Endodermal cell (in vitro differentiated cells): ENCODE data around the gene CD6. TPM values are rescaled to one million over a fixed set of nuclear protein-coding genes. Genes with fewer than 3 reads are reported as not detected.
"Not testable (repeated sequence)": the region's sequence is repeated elsewhere in the genome, so short reads cannot be mapped to it uniquely, and the experiment has no call there.

Experiments
- DNase-seq: peaks from one replicate; pipeline ENCODE4 v3.0.0-alpha.2; 2017
- H3K27ac ChIP-seq: 2 replicates; pipeline ENCODE4 v1.5.1; 2013; ENCODE audit warnings: mild to moderate bottlenecking, low read depth, low read length, moderate library complexity
- H3K27me3 ChIP-seq: 2 replicates; pipeline ENCODE4 v1.6.1; 2013; ENCODE audit warnings: mild to moderate bottlenecking, low read length, moderate library complexity; ENCODE audit not compliant: insufficient read depth, control insufficient read depth, poor library complexity, severe bottlenecking
- H3K36me3 ChIP-seq: 2 replicates; pipeline ENCODE4 v1.7.0; 2013; ENCODE audit warnings: mild to moderate bottlenecking, low read length, moderate library complexity; ENCODE audit not compliant: control insufficient read depth, insufficient read depth
- H3K4me1 ChIP-seq: one replicate; pipeline ENCODE4 v1.7.0; 2013; ENCODE audit warnings: low read length; ENCODE audit not compliant: control insufficient read depth, insufficient read depth
- H3K4me3 ChIP-seq: 2 replicates; pipeline ENCODE4 v1.5.1; 2013; ENCODE audit warnings: mild to moderate bottlenecking, low read length, moderate library complexity
- H3K9ac ChIP-seq: 2 replicates; pipeline ENCODE4 v1.6.1; 2013; ENCODE audit warnings: mild to moderate bottlenecking, low read length, moderate library complexity; ENCODE audit not compliant: poor library complexity, severe bottlenecking; ENCODE audit errors: extremely low read depth
- H3K9me3 ChIP-seq: 2 replicates; pipeline ENCODE4 v1.6.1; 2013; ENCODE audit warnings: mild to moderate bottlenecking, low read length, moderate library complexity; ENCODE audit not compliant: control insufficient read depth
- H3K27ac Mint-ChIP-seq: 2 replicates; pipeline ENCODE4 v1.8.0; 2020; ENCODE audit warnings: mixed read lengths
- H3K27me3 Mint-ChIP-seq: 2 replicates; pipeline ENCODE4 v1.8.0; 2021; ENCODE audit warnings: mild to moderate bottlenecking, mixed read lengths; ENCODE audit not compliant: insufficient read depth
- H3K36me3 Mint-ChIP-seq: 2 replicates; pipeline ENCODE4 v1.8.0; 2020; ENCODE audit warnings: low read depth, mixed read lengths
- H3K4me1 Mint-ChIP-seq: 2 replicates; pipeline ENCODE4 v1.8.0; 2020; ENCODE audit warnings: mixed read lengths
- H3K4me3 Mint-ChIP-seq: 2 replicates; pipeline ENCODE4 v1.8.0; 2020; ENCODE audit warnings: mild to moderate bottlenecking, moderate library complexity, mixed read lengths
- H3K9me3 Mint-ChIP-seq: 2 replicates; pipeline ENCODE4 v1.8.0; 2020; ENCODE audit warnings: mild to moderate bottlenecking, mixed read lengths
- CTCF ChIP-seq: fragments of 200-600 bp; sonication (generic); conservative IDR thresholded peaks from 2 replicates; pipeline ENCODE4 v1.5.0; 2021; ENCODE audit warnings: antibody characterized with exemption, mild to moderate bottlenecking
- WGBS, 2 experiments: methylation state at CpG; one replicate each; pipeline versions ENCODE4 v1.1.5 to v1.1.7; 2013; ENCODE audit warnings: missing lambda C conversion rate in 2 of 2, mixed read lengths in 1 of 2; ENCODE audit not compliant: insufficient coverage in 1 of 2, insufficient read length in 1 of 2; 5-methylcytosine and 5-hydroxymethylcytosine counted together
- total RNA-seq, 2 donors: library from RNA; stranded (reverse); fragmentation: NEBNext Ultra II Directional in 1 of 2; extraction: Animal tissue kit (Norgen Biotek cat#: 25700) in 1 of 2; gene quantifications; 2 replicates in 1 of 2; 3 replicates in 1 of 2; pipeline ENCODE4 v1.2.1, GENCODE V29; 2021

The CD6 gene
- total RNA-seq, 2 donors from 2014 or later = 1.5 to 1.6 TPM

GRCh38 chr11:61062181-61062930 is 90.9 kb downstream of the CD6 start:
- Histone ChIP-seq H3K27me3 (no peaks in the 10 kb centered on the region), H3K27ac (no peak overlapping the region), H3K9ac (no peak overlapping the region), H3K9me3 (no peaks in the 10 kb centered on the region), H3K36me3 (no peaks in the 10 kb centered on the region), H3K4me1 (no peaks in the 10 kb centered on the region), H3K4me3 (no peak overlapping the region)
- no peak for TF ChIP-seq CTCF
- 90 to 95% methylated on average over 6 to 8 of the region's 9 CpGs for WGBS, 2 experiments
- H3K27ac Mint-ChIP-seq = no peak overlapping the region
- peaks cover 6% of the 10 kb centered on the region for H3K27me3 Mint-ChIP-seq
- no peaks in the 10 kb centered on the region for H3K36me3 Mint-ChIP-seq
- H3K4me3 Mint-ChIP-seq = no peak overlapping the region
- no peaks in the 10 kb centered on the region for H3K4me1 Mint-ChIP-seq
- no peaks in the 10 kb centered on the region for H3K9me3 Mint-ChIP-seq
- DNase-seq = peak; percentile 15

- not testable (repeated sequence) for H3K27ac Mint-ChIP-seq, H3K36me3 ChIP-seq, H3K27ac ChIP-seq, H3K9me3 Mint-ChIP-seq, H3K4me3 Mint-ChIP-seq, H3K27me3 Mint-ChIP-seq, H3K9me3 ChIP-seq, H3K4me3 ChIP-seq, H3K4me1 Mint-ChIP-seq, H3K36me3 Mint-ChIP-seq, H3K27me3 ChIP-seq, H3K4me1 ChIP-seq, H3K9ac ChIP-seq
- DNase-seq = peak; percentile 16
- 95 to 98% methylated on average over 8 to 13 of the region's 13 CpGs for WGBS, 2 experiments
These were observed 93.8 kb downstream of the CD6 start for GRCh38 chr11:61065236-61065635.

GRCh38 chr11:61065955-61066638 is 94.6 kb downstream of the CD6 start:
- 89 to 90% methylated on average over 18 to 19 of the region's 19 CpGs for WGBS, 2 experiments

More at GRCh38 chr11:61065955-61066638, 94.6 kb downstream of the CD6 start:
- Mint-ChIP-seq H3K4me3 (no peak overlapping the region), H3K27me3 (peaks cover 2% of the 10 kb centered on the region), H3K36me3 (no peaks in the 10 kb centered on the region), H3K4me1 (no peaks in the 10 kb centered on the region), H3K27ac (no peak overlapping the region), H3K9me3 (no peaks in the 10 kb centered on the region)
- Histone ChIP-seq H3K9me3 (no peaks in the 10 kb centered on the region), H3K27ac (no peak overlapping the region), H3K4me1 (no peaks in the 10 kb centered on the region), H3K27me3 (no peaks in the 10 kb centered on the region), H3K36me3 (no peaks in the 10 kb centered on the region), H3K9ac (no peak overlapping the region), H3K4me3 (no peak overlapping the region)
- DNase-seq = peak; percentile 43
- no peak for TF ChIP-seq CTCF
